ENCODE measurements around the gene RCOR2.
"Not testable (repeated sequence)": the region's sequence is repeated elsewhere in the genome, so short reads cannot be mapped to it uniquely, and the experiment has no call there.

RCOR2 gene

GRCh38 chr11:63879598-63880402 is 37.2 kb downstream of the RCOR2 start:
- DNase-seq (ENCODE audit: low read depth, low spot score) = no peak

- no peak for DNase-seq (ENCODE audit: low read depth, low spot score)
Observed at GRCh38 chr11:63877658-63878241, 39.2 kb downstream of the RCOR2 start.

GRCh38 chr11:63876616-63877015 is 40.3 kb downstream of the RCOR2 start:
- no peak for DNase-seq (ENCODE audit: low read depth, low spot score)

GRCh38 chr11:63875506-63876065 is 41.4 kb downstream of the RCOR2 start:
- no peak for DNase-seq (ENCODE audit: low read depth, low spot score)

GRCh38 chr11:63874511-63874910 is 42.5 kb downstream of the RCOR2 start:
- no peak for DNase-seq (ENCODE audit: low read depth, low spot score)

- no peak for DNase-seq (ENCODE audit: low read depth, low spot score)
Observed at GRCh38 chr11:63873311-63873710, 43.7 kb downstream of the RCOR2 start.

- no peak for DNase-seq (ENCODE audit: low read depth, low spot score)
Observed at GRCh38 chr11:63872800-63873197, 44.2 kb downstream of the RCOR2 start.

GRCh38 chr11:63871962-63872799 is 44.8 kb downstream of the RCOR2 start:
- no peak for DNase-seq (ENCODE audit: low read depth, low spot score)

- no peak for DNase-seq (ENCODE audit: low read depth, low spot score)
Observed at GRCh38 chr11:63870351-63871140, 46.4 kb downstream of the RCOR2 start.

- no peak for DNase-seq (ENCODE audit: low read depth, low spot score)
Observed at GRCh38 chr11:63869683-63870082, 47.3 kb downstream of the RCOR2 start.

GRCh38 chr11:63869171-63869591 is 47.8 kb downstream of the RCOR2 start:
- DNase-seq (ENCODE audit: low read depth, low spot score) = no peak

GRCh38 chr11:63868399-63869064 is 48.4 kb downstream of the RCOR2 start:
- DNase-seq (ENCODE audit: low read depth, low spot score) = no peak

GRCh38 chr11:63867511-63867910 is 49.5 kb downstream of the RCOR2 start:
- DNase-seq (ENCODE audit: low read depth, low spot score) = no peak

GRCh38 chr11:63866211-63866610 is 50.8 kb downstream of the RCOR2 start:
- no peak for DNase-seq (ENCODE audit: low read depth, low spot score)

GRCh38 chr11:63863620-63864019 is 53.3 kb downstream of the RCOR2 start:
- DNase-seq (ENCODE audit: low read depth, low spot score) = not testable (repeated sequence)

- no peak for DNase-seq (ENCODE audit: low read depth, low spot score)
Observed at GRCh38 chr11:63862923-63863322, 54.0 kb downstream of the RCOR2 start.
